HG03460 (cell line): ENCODE results near the gene DBF4B.

Experiments
- ATAC-seq: cut with Tn5 transposase; IDR thresholded peaks from one replicate; pipeline ENCODE4 v1.9.1; 2021; ENCODE audit not compliant: unreplicated experiment

Gene DBF4B

GRCh38 chr17:44759086-44759915 lies 50.8 kb downstream of the DBF4B start:
- ATAC-seq, result no peak

- ATAC-seq, result no peak
Observed at GRCh38 chr17:44759916-44760243, 51.4 kb downstream of the DBF4B start.

- ATAC-seq, result no peak
Observed at GRCh38 chr17:44760474-44761308, 52.2 kb downstream of the DBF4B start.

- ATAC-seq, result no peak
Observed at GRCh38 chr17:44761932-44762810, 53.7 kb downstream of the DBF4B start.

GRCh38 chr17:44763170-44763569 lies 54.7 kb downstream of the DBF4B start:
- ATAC-seq, result no peak

GRCh38 chr17:44765965-44766364 lies 57.5 kb downstream of the DBF4B start:
- ATAC-seq, result no peak

- ATAC-seq, result no peak
Observed at GRCh38 chr17:44766409-44767038, 58.1 kb downstream of the DBF4B start.

- no peak for ATAC-seq
Observed at GRCh38 chr17:44767493-44767892, 59.0 kb downstream of the DBF4B start.

- ATAC-seq, result no peak
Observed at GRCh38 chr17:44768505-44769142, 60.2 kb downstream of the DBF4B start.

GRCh38 chr17:44769230-44769629 lies 60.8 kb downstream of the DBF4B start:
- ATAC-seq, result no peak

GRCh38 chr17:44769647-44770084 lies 61.2 kb downstream of the DBF4B start:
- ATAC-seq, result no peak

GRCh38 chr17:44770166-44770925 lies 61.9 kb downstream of the DBF4B start:
- no peak for ATAC-seq

GRCh38 chr17:44772308-44773045 lies 64.0 kb downstream of the DBF4B start:
- ATAC-seq, result no peak

- no peak for ATAC-seq
Observed at GRCh38 chr17:44773140-44773539, 64.7 kb downstream of the DBF4B start.

- peak; percentile 41 for ATAC-seq
Observed at GRCh38 chr17:44774271-44775135, 66.0 kb downstream of the DBF4B start.

GRCh38 chr17:44775136-44775837 lies 66.8 kb downstream of the DBF4B start:
- ATAC-seq, result peak; percentile 86
